ENCODE results near the gene TOR1AIP2.

GRCh38 chr1:179831852-179832699 is 45.5 kb downstream of the TOR1AIP2 start:
- TF ChIP-seq CTCF (conservative IDR thresholded peaks at IDR 0.05), result no peak
- TF ChIP-seq EZH2 (IDR thresholded peaks at IDR 0.05; ENCODE audit: low read depth), result no peak

All from PC-9 (cell line).